ENCODE data around the gene ATN1.

DNA sequence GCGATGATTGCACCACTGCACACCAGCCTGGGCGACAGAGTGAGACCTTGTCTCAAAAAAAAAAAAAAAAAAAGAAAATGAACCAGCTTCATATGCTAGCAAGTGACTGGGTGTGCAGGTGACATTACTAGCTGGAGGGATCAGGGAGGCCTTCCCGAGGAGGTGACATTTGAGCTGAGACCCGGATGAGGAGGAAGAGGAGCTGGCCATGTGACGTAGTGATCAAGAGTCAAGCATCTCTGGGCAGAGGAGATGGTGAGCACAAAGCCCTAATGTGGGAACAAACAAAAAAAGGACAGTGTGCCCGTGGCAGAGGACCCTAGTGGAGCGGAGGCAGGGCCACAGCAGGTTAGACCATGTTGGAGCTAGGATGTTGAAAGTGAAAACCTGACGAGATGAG is 19.9 kb downstream of the ATN1 start:
- TF ChIP-seq CTCF (IDR thresholded peaks at IDR 0.05 in 8 of 11, conservative IDR thresholded peaks at IDR 0.05 in 3 of 11) = no peak
- TF ChIP-seq POLR2A (IDR thresholded peaks at IDR 0.05) = no peak
- no peak for TF ChIP-seq POLR2AphosphoS5 (IDR thresholded peaks at IDR 0.05)

Measured in spleen (tissue), 7 donors.